Neural cell (in vitro differentiated cells): ENCODE data around the gene PVALB. TPM values are rescaled to one million over a fixed set of nuclear protein-coding genes. Genes with fewer than 3 reads are reported as not detected.

Experiments used
- H2AFZ ChIP-seq: fragments of 200-600, 300-800 bp; sonication (generic), shearing (Covaris generic); 2 replicates; pipeline ENCODE4 v1.6.0; 2014; ENCODE audit warnings: low read depth, mild to moderate bottlenecking, antibody characterized with exemption, low read length, moderate library complexity
- H3F3A ChIP-seq: fragments of 200-600 bp; shearing (Covaris generic); 2 replicates; pipeline ENCODE4 v1.6.1; 2016; ENCODE audit warnings: mild to moderate bottlenecking, moderate library complexity, mixed read lengths, antibody characterized with exemption, low read length; ENCODE audit not compliant: insufficient read depth, poor library complexity, severe bottlenecking
- H3K27ac ChIP-seq: fragments of 200-600, 300-800 bp; sonication (generic), shearing (Covaris generic); 2 replicates; pipeline ENCODE4 v1.5.1; 2014; ENCODE audit warnings: mild to moderate bottlenecking, low read length, moderate library complexity
- H3K27me3 ChIP-seq: fragments of 300-800, 200-600 bp; sonication (generic), shearing (Covaris generic); 2 replicates; pipeline ENCODE4 v1.6.0; 2014; ENCODE audit warnings: mild to moderate bottlenecking, low read depth, low read length, moderate library complexity; ENCODE audit not compliant: insufficient read depth
- H3K36me3 ChIP-seq: fragments of 300-800, 200-600 bp; sonication (generic), shearing (Covaris generic); 2 replicates; pipeline ENCODE4 v1.5.1; 2014; ENCODE audit warnings: mild to moderate bottlenecking, antibody characterized with exemption, low read length, moderate library complexity; ENCODE audit not compliant: insufficient read depth
- H3K4me2 ChIP-seq: fragments of 300-800, 200-600 bp; sonication (generic), shearing (Covaris generic); 2 replicates; pipeline ENCODE4 v1.6.0; 2014; ENCODE audit warnings: mild to moderate bottlenecking, low read length
- H3K4me3 ChIP-seq: fragments of 300-800, 200-600 bp; sonication (generic), shearing (Covaris generic); 2 replicates; pipeline ENCODE4 v1.5.1; 2014; ENCODE audit warnings: mild to moderate bottlenecking, low read length, moderate library complexity
- H3K79me2 ChIP-seq: fragments of 200-600 bp; shearing (Covaris generic); replicated peaks from 2 replicates; pipeline ENCODE4 v1.6.0; 2014; ENCODE audit warnings: mild to moderate bottlenecking, low read length, moderate library complexity; ENCODE audit not compliant: insufficient read depth
- H3K9ac ChIP-seq: fragments of 300-800, 200-600 bp; sonication (generic), shearing (Covaris generic); 2 replicates; pipeline ENCODE4 v1.6.1; 2016; ENCODE audit warnings: mild to moderate bottlenecking, low read length, mixed read lengths
- H3K9me2 ChIP-seq: fragments of 200-600 bp; shearing (Covaris generic); 2 replicates; pipeline ENCODE4 v1.6.1; 2016; ENCODE audit warnings: mild to moderate bottlenecking, low read length, mixed read lengths; ENCODE audit not compliant: insufficient read depth
- H3K9me3 ChIP-seq: fragments of 200-600, 300-800 bp; sonication (generic), shearing (Covaris generic); 2 replicates; pipeline ENCODE4 v1.6.1; 2016; ENCODE audit warnings: mild to moderate bottlenecking, mixed run types, low read length, moderate library complexity, mixed read lengths
- H4K20me1 ChIP-seq: fragments of 200-600 bp; shearing (Covaris generic); 2 replicates; pipeline ENCODE4 v1.6.1; 2016; ENCODE audit warnings: mild to moderate bottlenecking, mixed run types; ENCODE audit not compliant: insufficient read depth
- CTCF ChIP-seq: fragments of 450-650 bp; IDR thresholded peaks from 2 replicates; pipeline ENCODE4 v1.5.1; 2014; ENCODE audit warnings: antibody characterized with exemption, mild to moderate bottlenecking, moderate library complexity; ENCODE audit not compliant: poor library complexity, severe bottlenecking
- EP300 ChIP-seq: fragments of 450-650 bp; conservative IDR thresholded peaks from 2 replicates; pipeline ENCODE4 v1.6.1; 2014; ENCODE audit warnings: antibody characterized with exemption, mild to moderate bottlenecking, moderate library complexity; ENCODE audit not compliant: poor library complexity, severe bottlenecking
- EZH2 ChIP-seq: fragments of 200-600, 300-800 bp; shearing (Covaris generic), sonication (generic); IDR thresholded peaks from 2 replicates; pipeline ENCODE4 v1.6.1; 2014; ENCODE audit warnings: antibody characterized with exemption, low read length, borderline replicate concordance, mild to moderate bottlenecking; ENCODE audit not compliant: insufficient read depth, poor library complexity, severe bottlenecking
- MXI1 ChIP-seq: fragments of 450-650 bp; conservative IDR thresholded peaks from 2 replicates; pipeline ENCODE4 v1.6.1; 2014; ENCODE audit warnings: antibody characterized with exemption, mild to moderate bottlenecking; ENCODE audit not compliant: poor library complexity, severe bottlenecking
- POLR2AphosphoS5 ChIP-seq: IDR thresholded peaks from 2 replicates; pipeline ENCODE4 v1.6.1; 2012
- RAD21 ChIP-seq: fragments of 450-650 bp; conservative IDR thresholded peaks from 2 replicates; pipeline ENCODE4 v1.6.1; 2014; ENCODE audit warnings: antibody characterized with exemption, mild to moderate bottlenecking, moderate library complexity
- REST ChIP-seq: IDR thresholded peaks from 2 replicates; pipeline ENCODE4 v1.6.1; 2012; ENCODE audit warnings: borderline replicate concordance
- SMC3 ChIP-seq: fragments of 450-650 bp; conservative IDR thresholded peaks from 2 replicates; pipeline ENCODE4 v1.6.1; 2014; ENCODE audit warnings: antibody characterized with exemption, mild to moderate bottlenecking, moderate library complexity; ENCODE audit not compliant: poor library complexity
- TAF1 ChIP-seq: IDR thresholded peaks from 2 replicates; pipeline ENCODE4 v1.6.1; 2012; ENCODE audit warnings: low read depth
- polyA plus RNA-seq: library from polyadenylated mRNA; depleted of rRNA; stranded (reverse); fragments of >200 nt; gene quantifications from 2 replicates; pipeline ENCODE4 v1.2.3, GENCODE V29; 2014

PVALB gene
- polyA plus RNA-seq, 1 donor from 2014 or later, result not detected

DNA sequence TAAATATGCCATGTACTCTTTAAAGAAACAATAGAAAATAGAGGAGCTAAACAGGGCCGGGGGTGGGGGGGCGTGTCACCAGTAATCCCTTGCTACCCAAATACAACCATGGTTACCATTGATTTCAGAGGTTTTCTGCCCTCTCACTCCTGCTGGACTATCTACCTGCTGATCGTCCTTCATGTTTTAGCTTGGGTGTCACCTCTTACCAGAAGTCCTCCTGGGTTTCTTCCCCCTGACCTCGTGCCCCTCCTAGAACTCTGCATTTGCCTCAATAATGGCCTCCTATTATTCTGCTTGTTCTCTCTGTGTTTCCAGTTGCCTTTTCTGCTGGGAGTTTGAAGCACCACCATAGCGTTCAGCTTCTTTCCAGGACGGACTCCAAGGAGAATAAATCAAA is 9.4 kb upstream of the PVALB start:
- TF ChIP-seq EP300 (no peak), SMC3 (no peak), RAD21 (no peak), MXI1 (no peak), POLR2AphosphoS5 (no peak), REST (no peak), EZH2 (no peak), CTCF (no peak), TAF1 (no peak)
- Histone ChIP-seq H3K9ac (no peak overlapping the region), H3K79me2 (no peaks in the 10 kb centered on the region)

DNA sequence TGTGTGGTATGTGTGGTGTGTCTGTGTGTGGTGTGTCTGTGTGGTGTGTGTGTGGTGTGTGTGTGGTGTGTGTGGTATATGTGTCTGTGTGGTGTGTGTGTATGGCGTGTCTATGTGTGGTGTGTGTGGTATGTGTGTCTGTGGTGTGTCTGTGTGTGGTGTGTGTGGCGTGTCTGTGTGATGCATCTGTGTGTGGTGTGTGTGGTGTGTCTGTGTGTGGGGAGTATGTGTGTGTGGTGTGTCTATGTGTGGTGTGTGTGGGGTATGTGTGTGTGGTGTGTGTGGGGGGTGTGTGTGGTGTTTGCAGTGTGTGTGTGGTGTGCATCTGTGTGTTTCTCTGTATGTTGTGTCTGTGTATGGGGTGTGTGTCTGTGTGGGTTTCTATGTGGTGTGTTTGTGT is 7.8 kb upstream of the PVALB start:
- Histone ChIP-seq H4K20me1 (no peaks in the 10 kb centered on the region), H3K79me2 (no peaks in the 10 kb centered on the region), H3K9me3 (no peaks in the 10 kb centered on the region), H3K9ac (no peak overlapping the region), H3K27ac (no peak overlapping the region), H3K4me3 (no peak overlapping the region), H3K36me3 (no peaks in the 10 kb centered on the region), H3K4me2 (no peak overlapping the region), H3K27me3 (no peaks in the 10 kb centered on the region), H2AFZ (no peak overlapping the region), H3F3A (no peaks in the 10 kb centered on the region), H3K9me2 (no peaks in the 10 kb centered on the region)
- no peak for TF ChIP-seq EP300
- no peak for TF ChIP-seq EZH2
- TF ChIP-seq SMC3, result no peak
- TF ChIP-seq POLR2AphosphoS5, result no peak

More for the DNA sequence above, 9.4 kb upstream of the PVALB start:
- Histone ChIP-seq H3K9me3 (no peaks in the 10 kb centered on the region), H3K4me3 (no peak overlapping the region), H4K20me1 (no peaks in the 10 kb centered on the region), H3K4me2 (no peak overlapping the region), H3K9me2 (no peaks in the 10 kb centered on the region), H3F3A (no peaks in the 10 kb centered on the region), H3K27me3 (no peaks in the 10 kb centered on the region), H3K27ac (no peak overlapping the region), H3K36me3 (no peaks in the 10 kb centered on the region), H2AFZ (no peak overlapping the region)
